ENCODE results near the gene UBE2G1.
A peak's percentile ranks its signal among the peaks of the same experiment; 100 is the strongest.
"Not testable (repeated sequence)": the region's sequence is repeated elsewhere in the genome, so short reads cannot be mapped to it uniquely, and the experiment has no call there.

UBE2G1 gene

GRCh38 chr17:4393806-4394205 lies 27.3 kb upstream of the UBE2G1 start:
- in situ Hi-C loops (cut with MboI; ENCODE audit: low sequenced_read_pairs, unreplicated experiment): no loop called here
- DNase-seq (ENCODE audit: low spot score): peak; percentile 31
- TF ChIP-seq CTCF (IDR thresholded peaks at IDR 0.05; ENCODE audit: borderline replicate concordance, control extremely low read depth, extremely low read depth, insufficient read depth, missing control alignments): no peak

GRCh38 chr17:4389079-4389478 lies 22.6 kb upstream of the UBE2G1 start:
- no peak for DNase-seq (ENCODE audit: low spot score)
- in situ Hi-C loops (cut with MboI; ENCODE audit: low sequenced_read_pairs, unreplicated experiment): no loop called here
- no peak for TF ChIP-seq CTCF (IDR thresholded peaks at IDR 0.05; ENCODE audit: borderline replicate concordance, control extremely low read depth, extremely low read depth, insufficient read depth, missing control alignments)

- TF ChIP-seq CTCF (IDR thresholded peaks at IDR 0.05; ENCODE audit: borderline replicate concordance, control extremely low read depth, extremely low read depth, insufficient read depth, missing control alignments): no peak
- in situ Hi-C loops (cut with MboI; ENCODE audit: low sequenced_read_pairs, unreplicated experiment): no loop called here
- no peak for DNase-seq (ENCODE audit: low spot score)
Measured at GRCh38 chr17:4387137-4387536, 20.7 kb upstream of the UBE2G1 start.

- no peak for TF ChIP-seq CTCF (IDR thresholded peaks at IDR 0.05; ENCODE audit: borderline replicate concordance, control extremely low read depth, extremely low read depth, insufficient read depth, missing control alignments)
- in situ Hi-C loops (cut with MboI; ENCODE audit: low sequenced_read_pairs, unreplicated experiment): no loop called here
- no peak for DNase-seq (ENCODE audit: low spot score)
Measured at GRCh38 chr17:4386406-4386805, 19.9 kb upstream of the UBE2G1 start.

GRCh38 chr17:4381690-4382671 lies 15.5 kb upstream of the UBE2G1 start:
- TF ChIP-seq CTCF (IDR thresholded peaks at IDR 0.05; ENCODE audit: borderline replicate concordance, control extremely low read depth, extremely low read depth, insufficient read depth, missing control alignments): no peak
- no peak for DNase-seq (ENCODE audit: low spot score)
- in situ Hi-C loops (cut with MboI; ENCODE audit: low sequenced_read_pairs, unreplicated experiment): no loop called here

- no peak for DNase-seq (ENCODE audit: low spot score)
- no peak for TF ChIP-seq CTCF (IDR thresholded peaks at IDR 0.05; ENCODE audit: borderline replicate concordance, control extremely low read depth, extremely low read depth, insufficient read depth, missing control alignments)
- in situ Hi-C loops (cut with MboI; ENCODE audit: low sequenced_read_pairs, unreplicated experiment): no loop called here
Measured at GRCh38 chr17:4378626-4379025, 12.2 kb upstream of the UBE2G1 start.

GRCh38 chr17:4377247-4377646 lies 10.8 kb upstream of the UBE2G1 start:
- in situ Hi-C loops (cut with MboI; ENCODE audit: low sequenced_read_pairs, unreplicated experiment); DNase-seq (ENCODE audit: low spot score): not testable (repeated sequence)

- in situ Hi-C loops (cut with MboI; ENCODE audit: low sequenced_read_pairs, unreplicated experiment); DNase-seq (ENCODE audit: low spot score): not testable (repeated sequence)
Measured at GRCh38 chr17:4375796-4376440, 9.4 kb upstream of the UBE2G1 start.

Measured in GM13976 (cell line).